ENCODE data around the gene COL16A1.

COL16A1 gene

GRCh38 chr1:31663622-31664452 lies 40.0 kb downstream of the COL16A1 start:
- peak; percentile 46 for DNase-seq

- DNase-seq, result no peak
Observed at GRCh38 chr1:31662463-31662862, 41.4 kb downstream of the COL16A1 start.

GRCh38 chr1:31661856-31662255 lies 42.0 kb downstream of the COL16A1 start:
- DNase-seq, result no peak

- DNase-seq, result no peak
Observed at GRCh38 chr1:31660871-31661455, 42.9 kb downstream of the COL16A1 start.

- DNase-seq, result no peak
Observed at GRCh38 chr1:31659889-31660288, 43.9 kb downstream of the COL16A1 start.

- DNase-seq, result no peak
Observed at GRCh38 chr1:31658721-31659120, 45.1 kb downstream of the COL16A1 start.

- no peak for DNase-seq
Observed at GRCh38 chr1:31657972-31658510, 45.8 kb downstream of the COL16A1 start.

- no peak for DNase-seq
Observed at GRCh38 chr1:31657020-31657804, 46.6 kb downstream of the COL16A1 start.

GRCh38 chr1:31655756-31656155 lies 48.1 kb downstream of the COL16A1 start:
- no peak for DNase-seq

- DNase-seq, result no peak
Observed at GRCh38 chr1:31655104-31655503, 48.7 kb downstream of the COL16A1 start.

- no peak for DNase-seq
Observed at GRCh38 chr1:31654474-31654776, 49.4 kb downstream of the COL16A1 start.

- no peak for DNase-seq
Observed at GRCh38 chr1:31653717-31654473, 49.9 kb downstream of the COL16A1 start.

- DNase-seq, result no peak
Observed at GRCh38 chr1:31652891-31653499, 50.8 kb downstream of the COL16A1 start.

- DNase-seq, result no peak
Observed at GRCh38 chr1:31651766-31652165, 52.1 kb downstream of the COL16A1 start.

GRCh38 chr1:31651089-31651420 lies 52.8 kb downstream of the COL16A1 start:
- DNase-seq, result no peak

- DNase-seq, result no peak
Observed at GRCh38 chr1:31650161-31651088, 53.4 kb downstream of the COL16A1 start.

GRCh38 chr1:31648641-31649357 lies 55.0 kb downstream of the COL16A1 start:
- DNase-seq, result no peak

- DNase-seq, result no peak
Observed at GRCh38 chr1:31648190-31648589, 55.6 kb downstream of the COL16A1 start.

GRCh38 chr1:31647106-31647505 lies 56.7 kb downstream of the COL16A1 start:
- DNase-seq, result no peak

GRCh38 chr1:31646259-31646960 lies 57.4 kb downstream of the COL16A1 start:
- no peak for DNase-seq

Data from CD4-positive, alpha-beta T cell treated with Interleukin-15 for 1 hour (primary cell).